ENCODE measurements around the gene NDUFA9.

Gene NDUFA9

DNA sequence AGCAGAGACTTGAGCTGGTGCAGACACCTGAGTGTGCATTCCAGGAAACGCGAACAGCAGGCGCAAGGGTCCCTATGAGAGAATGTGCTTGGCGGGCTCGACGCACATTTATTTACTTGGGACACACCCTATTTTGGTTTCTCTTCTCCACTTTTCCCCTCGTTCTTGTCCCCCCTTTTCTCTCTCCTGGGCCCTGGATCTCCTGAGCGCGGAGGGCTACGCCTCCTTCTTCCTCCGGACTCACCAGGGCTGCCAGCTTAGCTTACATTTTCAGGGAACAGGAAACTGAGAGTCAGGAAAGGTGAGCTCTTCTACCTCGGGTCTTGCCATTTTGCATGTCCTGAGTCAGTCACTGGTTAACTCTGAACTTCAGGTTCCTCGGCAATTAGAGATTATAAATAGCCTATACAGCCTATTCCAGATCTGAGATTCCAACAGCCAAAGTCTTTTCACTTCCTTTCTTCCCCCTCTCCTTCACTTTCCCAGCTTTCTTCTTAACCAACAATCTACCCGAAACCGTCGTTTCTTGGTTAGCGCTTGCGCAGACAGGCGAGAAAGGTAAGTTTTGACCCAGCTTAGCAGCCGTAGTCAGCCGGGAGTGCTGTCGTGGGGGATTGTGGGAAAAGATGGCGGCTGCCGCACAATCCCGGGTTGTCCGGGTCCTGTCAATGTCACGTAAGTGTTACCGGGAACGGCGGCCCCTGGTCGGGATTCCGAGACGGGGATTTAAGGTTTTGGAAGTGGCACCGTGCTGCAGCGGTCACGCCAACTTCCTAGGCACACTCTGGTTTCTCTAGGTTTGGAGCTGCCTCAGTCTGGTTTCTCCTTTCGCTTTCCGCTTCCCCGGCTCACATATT lies at the start of gene NDUFA9, which contains the start of gene AKAP3:
TSS of gene NDUFA9 (plus strand) at position 614 of the 857 bp plus-strand sequence. CDS start at position 627, 13 bp downstream.
TSS of gene AKAP3 (minus strand) at position 551 of the 857 bp plus-strand sequence. CDS start 10,855 bp downstream, outside the sequence.
- DNase-seq (ENCODE audit: low read depth) = peak; percentile 60

GRCh38 chr12:4603421-4603820 lies 45.5 kb upstream of the NDUFA9 start:
- DNase-seq (ENCODE audit: low read depth) = no peak

- no peak for DNase-seq (ENCODE audit: low read depth)
Observed at GRCh38 chr12:4603946-4604345, 45.0 kb upstream of the NDUFA9 start.

DNA sequence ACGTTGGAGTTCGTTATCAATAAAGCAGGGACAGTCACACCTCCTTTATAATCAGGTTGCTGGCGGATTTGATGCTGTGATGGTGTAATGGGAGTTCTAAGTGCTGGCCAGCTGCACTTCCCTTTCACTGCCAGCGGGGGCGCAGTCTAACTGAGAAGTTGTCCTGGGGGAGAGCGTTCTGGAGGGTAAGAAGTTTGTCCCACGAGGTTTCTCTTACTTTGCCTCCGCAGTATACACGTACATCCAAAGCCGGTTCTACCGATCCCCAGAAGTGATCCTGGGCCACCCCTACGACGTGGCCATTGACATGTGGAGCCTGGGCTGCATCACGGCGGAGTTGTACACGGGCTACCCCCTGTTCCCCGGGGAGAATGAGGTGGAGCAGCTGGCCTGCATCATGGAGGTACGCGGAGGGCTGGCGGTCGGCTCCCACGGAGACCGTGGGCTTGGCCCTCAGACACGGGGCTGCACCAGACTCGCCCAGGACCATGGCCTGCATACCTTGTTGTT lies 44.2 kb upstream of the NDUFA9 start:
- DNase-seq (ENCODE audit: low read depth) = peak; percentile 57

- no peak for DNase-seq (ENCODE audit: low read depth)
Observed at GRCh38 chr12:4607056-4607455, 41.9 kb upstream of the NDUFA9 start.

GRCh38 chr12:4609071-4609470 lies 39.8 kb upstream of the NDUFA9 start:
- no peak for DNase-seq (ENCODE audit: low read depth)

- DNase-seq (ENCODE audit: low read depth) = no peak
Observed at GRCh38 chr12:4610481-4610880, 38.4 kb upstream of the NDUFA9 start.

DNA sequence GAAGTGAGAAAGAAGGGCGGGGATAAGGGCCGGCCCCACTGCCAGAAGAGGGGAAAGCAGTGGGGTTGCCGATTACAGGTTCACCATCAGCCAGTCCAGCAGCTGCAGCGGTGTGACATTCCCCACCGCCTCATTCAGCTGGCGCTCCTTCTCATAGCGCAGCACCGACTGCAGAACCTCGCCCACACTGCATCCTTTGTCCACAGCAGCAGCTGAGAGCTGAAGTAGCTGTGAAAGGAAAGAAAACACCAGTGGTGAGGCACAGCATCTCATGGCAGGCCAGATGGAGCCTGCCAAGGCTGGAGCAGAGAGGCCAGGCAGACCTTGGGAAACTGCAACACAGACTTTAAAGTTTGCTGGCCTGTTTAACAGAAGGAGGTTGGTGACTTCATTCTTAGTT lies 33.2 kb upstream of the NDUFA9 start:
- DNase-seq (ENCODE audit: low read depth) = no peak

- DNase-seq (ENCODE audit: low read depth) = no peak
Observed at GRCh38 chr12:4621511-4621910, 27.4 kb upstream of the NDUFA9 start.

DNA sequence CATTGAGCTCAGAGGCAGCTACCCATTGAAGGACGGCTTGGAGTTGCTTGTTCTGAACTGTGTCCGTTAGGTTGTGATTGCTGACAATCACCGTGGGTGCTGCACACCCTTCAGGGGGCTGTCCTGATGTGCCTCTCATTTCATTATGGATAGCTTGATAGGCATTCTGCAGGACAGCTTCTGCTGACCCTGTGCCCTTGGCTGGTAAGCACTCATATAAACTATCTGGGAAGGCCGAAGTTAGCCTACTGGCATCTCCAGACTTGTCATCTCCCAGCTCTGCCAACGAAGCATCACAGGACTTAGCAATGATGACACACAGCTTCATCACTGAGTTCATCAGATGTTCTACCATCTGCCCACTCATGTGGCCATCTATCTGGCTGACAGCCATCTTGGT lies 22.4 kb upstream of the NDUFA9 start:
- DNase-seq (ENCODE audit: low read depth) = no peak

DNA sequence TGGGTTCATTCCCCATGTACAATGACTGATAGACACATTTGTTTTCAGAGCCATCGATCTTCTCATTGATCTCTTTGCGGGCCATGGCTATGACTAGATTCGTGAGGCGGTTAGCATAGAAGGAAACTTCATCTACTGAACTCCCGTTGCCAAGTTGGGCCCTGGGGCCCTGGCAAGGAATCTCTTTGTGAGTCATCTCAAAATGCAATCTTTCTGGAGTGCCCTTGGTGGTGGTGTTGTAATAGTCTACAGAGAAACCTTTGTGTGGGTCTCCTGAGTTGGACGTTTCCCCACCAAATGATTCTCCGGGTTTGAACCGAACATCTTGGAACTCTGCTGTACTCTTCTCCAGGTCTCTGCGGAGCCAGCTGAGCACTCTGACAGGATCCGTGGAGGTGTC lies 20.5 kb upstream of the NDUFA9 start:
- DNase-seq (ENCODE audit: low read depth) = no peak

DNA sequence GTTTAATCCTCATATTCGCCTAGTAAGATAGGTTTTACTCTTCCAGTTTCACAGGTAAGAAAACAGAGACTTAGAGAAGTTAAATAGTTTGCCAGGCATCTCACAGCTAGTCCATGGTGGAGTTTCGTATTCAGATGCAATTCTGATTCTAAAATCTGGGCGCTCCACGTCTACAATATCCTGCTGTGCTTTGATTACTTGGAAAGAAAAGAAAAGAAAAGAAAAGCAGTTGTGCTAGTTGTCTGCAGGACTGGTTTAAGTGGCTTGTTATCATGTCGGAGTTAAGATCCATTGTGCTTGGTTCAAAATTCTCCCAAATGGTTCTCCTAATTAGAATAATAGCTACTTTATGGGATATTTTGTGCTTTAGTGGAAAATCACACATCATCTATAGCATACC lies 18.7 kb upstream of the NDUFA9 start:
- DNase-seq (ENCODE audit: low read depth) = no peak

GRCh38 chr12:4643747-4644146 lies 5.2 kb upstream of the NDUFA9 start:
- DNase-seq (ENCODE audit: low read depth) = no peak

DNA sequence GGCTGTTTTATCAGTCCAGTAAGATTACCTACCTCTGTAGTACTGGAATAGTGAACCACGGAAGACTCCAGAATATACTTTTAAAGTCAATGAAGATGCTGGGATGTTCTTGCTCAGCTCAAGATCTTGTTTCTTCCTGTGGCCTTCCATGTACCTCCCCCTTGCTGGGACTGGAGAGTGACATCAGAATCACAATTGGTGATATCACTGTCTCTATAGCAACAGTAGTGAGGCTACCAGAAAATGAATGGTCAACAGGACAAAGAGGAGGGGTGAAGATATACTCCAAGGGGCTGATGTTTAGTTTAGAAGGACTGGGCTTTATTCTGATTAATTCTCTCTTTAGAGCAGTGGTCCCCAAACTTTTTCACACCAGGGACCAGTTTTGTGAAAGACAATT lies 3.9 kb upstream of the NDUFA9 start:
- no peak for DNase-seq (ENCODE audit: low read depth)

DNA sequence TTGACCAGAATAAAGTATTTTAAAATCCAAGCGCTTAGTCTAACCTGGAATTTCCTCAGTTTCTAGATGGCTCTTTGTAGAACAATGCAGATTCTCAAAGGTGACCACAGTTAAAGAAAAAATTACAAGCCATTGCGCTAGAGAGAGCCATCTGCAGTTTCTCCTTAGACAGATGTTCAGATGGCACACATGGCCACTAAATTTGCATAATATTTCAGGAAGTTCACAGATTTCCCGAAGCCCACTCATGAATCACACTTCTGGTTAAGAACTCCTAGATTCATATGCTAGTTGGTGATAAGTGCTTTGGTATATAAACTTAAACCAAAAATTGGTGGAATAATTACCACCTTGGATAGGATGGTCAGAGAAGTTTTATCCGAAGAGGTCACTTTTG lies 812 bp upstream of the NDUFA9 start:
- no peak for DNase-seq (ENCODE audit: low read depth)

- no peak for DNase-seq (ENCODE audit: low read depth)
Observed at GRCh38 chr12:4649358-4649661, 396 bp downstream of the NDUFA9 start.

DNA sequence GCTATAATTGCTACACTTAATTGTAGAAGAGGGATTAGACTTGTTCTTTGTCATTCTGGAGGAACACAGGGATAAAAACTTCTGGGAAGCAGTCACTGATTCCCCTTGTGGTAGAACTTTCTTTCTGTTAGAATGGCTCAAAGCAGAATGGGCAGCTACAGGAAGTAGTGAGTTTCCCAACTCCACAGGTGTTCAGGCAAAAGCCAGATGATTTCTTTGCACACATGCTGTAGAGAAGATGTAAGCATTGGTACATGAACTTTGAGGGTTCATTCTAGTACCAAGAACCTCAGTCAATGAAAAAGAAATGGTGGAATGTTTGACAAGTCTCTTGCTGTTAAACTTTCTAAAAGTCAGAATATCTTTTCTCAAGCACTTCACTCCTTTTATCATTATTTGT lies 4.3 kb downstream of the NDUFA9 start:
- DNase-seq (ENCODE audit: low read depth) = no peak

GRCh38 chr12:4653691-4654090 lies 4.8 kb downstream of the NDUFA9 start:
- DNase-seq (ENCODE audit: low read depth) = no peak

GRCh38 chr12:4663971-4664505 lies 15.1 kb downstream of the NDUFA9 start:
- no peak for DNase-seq (ENCODE audit: low read depth)

GRCh38 chr12:4665236-4665635 lies 16.3 kb downstream of the NDUFA9 start:
- no peak for DNase-seq (ENCODE audit: low read depth)

GRCh38 chr12:4679711-4680110 lies 30.8 kb downstream of the NDUFA9 start:
- DNase-seq (ENCODE audit: low read depth) = no peak

- DNase-seq (ENCODE audit: low read depth) = no peak
Observed at GRCh38 chr12:4681732-4682131, 32.8 kb downstream of the NDUFA9 start.

GRCh38 chr12:4685317-4685716 lies 36.4 kb downstream of the NDUFA9 start:
- no peak for DNase-seq (ENCODE audit: low read depth)

DNA sequence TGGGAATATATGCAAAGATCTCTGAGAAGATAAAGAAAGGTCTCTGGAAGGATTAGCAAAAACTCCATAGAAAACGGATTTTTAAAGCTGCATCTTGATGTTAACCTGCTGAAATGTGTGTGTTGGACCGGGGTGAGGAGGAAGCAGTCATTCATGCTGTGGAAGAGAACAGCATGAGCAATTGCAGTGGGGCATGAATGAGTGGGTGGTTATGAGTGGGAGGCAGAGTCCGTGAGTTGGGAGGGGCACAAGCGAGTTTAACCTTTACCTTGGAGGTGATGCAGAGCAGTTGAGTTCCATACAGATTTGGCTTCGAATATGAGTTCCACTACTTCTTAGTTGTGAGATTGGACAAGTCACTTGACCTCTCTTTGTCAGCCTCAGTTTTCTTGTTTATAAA lies 41.8 kb downstream of the NDUFA9 start:
- no peak for DNase-seq (ENCODE audit: low read depth)

Data from activated T-helper 9 cell treated with anti-CD3 and anti-CD28 coated beads, Interleukin-2, amount 50 U/mL, for 16 hours (primary cell).